ENCODE results near the gene NFIX.

Gene NFIX

GRCh38 chr19:12990853-12991252 lies 4.4 kb upstream of the NFIX start:
- no peak for DNase-seq

GRCh38 chr19:12991296-12991695 lies 4.0 kb upstream of the NFIX start:
- no peak for DNase-seq

DNA sequence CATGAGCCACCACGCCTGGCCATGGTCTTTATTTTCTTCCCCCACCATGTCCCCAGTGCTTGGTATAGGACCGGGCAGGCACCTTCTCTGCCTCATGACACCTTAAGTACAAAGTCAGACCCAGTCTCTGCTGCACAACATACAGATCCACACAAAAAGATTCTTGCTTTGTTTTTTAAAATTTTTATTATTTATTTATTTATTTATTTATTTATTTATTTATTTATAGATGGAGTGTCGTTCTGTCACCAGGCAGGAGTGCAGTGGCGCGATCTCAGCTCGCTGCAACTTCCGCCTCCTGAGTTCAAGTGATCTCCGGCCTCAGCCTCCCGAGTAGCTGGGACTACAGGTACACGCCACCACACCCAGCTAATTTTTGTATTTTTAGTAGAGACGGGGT lies 2.5 kb upstream of the NFIX start:
- no peak for DNase-seq

- DNase-seq, result no peak
Measured at GRCh38 chr19:12993562-12993961, 1.7 kb upstream of the NFIX start.

- DNase-seq, result no peak
Measured at GRCh38 chr19:12995596-12996405, 526 bp downstream of the NFIX start.

DNA sequence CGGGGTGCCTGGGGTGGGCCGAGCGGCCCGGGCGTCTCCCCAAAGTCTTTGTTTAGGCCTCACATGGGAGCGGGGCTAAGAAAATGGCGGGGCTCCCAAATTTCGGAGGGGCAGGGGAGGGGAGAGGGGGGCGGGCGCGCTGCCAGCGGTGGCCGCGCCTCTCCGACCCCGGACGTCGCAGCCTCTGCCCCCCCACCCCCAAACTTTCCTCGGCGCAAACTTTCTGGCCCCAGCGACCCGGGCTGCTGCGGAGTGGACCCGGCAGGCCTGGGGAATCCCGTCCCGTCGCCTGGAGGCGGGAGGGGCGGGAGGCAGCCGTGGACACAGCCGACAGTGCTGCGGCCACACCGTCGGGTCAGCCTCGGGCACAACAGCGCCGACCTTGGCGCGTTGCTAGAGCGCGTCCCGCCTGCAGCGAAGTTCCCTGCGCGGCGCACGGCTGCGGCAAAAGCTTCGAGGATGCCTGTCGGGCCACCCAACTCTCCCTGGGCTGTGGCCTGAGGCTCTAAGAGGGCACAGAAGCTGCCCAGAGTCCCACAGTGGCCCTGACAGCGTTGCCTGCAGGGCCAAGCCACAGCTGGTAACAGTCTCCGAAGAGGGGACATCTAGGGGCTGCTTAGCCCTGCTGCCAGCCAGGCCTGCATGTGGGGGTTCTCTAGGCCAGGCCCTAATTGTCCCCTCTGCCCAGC lies 1.3 kb downstream of the NFIX start:
- no peak for DNase-seq

GRCh38 chr19:12997179-12997966 lies 2.1 kb downstream of the NFIX start:
- DNase-seq, result no peak

DNA sequence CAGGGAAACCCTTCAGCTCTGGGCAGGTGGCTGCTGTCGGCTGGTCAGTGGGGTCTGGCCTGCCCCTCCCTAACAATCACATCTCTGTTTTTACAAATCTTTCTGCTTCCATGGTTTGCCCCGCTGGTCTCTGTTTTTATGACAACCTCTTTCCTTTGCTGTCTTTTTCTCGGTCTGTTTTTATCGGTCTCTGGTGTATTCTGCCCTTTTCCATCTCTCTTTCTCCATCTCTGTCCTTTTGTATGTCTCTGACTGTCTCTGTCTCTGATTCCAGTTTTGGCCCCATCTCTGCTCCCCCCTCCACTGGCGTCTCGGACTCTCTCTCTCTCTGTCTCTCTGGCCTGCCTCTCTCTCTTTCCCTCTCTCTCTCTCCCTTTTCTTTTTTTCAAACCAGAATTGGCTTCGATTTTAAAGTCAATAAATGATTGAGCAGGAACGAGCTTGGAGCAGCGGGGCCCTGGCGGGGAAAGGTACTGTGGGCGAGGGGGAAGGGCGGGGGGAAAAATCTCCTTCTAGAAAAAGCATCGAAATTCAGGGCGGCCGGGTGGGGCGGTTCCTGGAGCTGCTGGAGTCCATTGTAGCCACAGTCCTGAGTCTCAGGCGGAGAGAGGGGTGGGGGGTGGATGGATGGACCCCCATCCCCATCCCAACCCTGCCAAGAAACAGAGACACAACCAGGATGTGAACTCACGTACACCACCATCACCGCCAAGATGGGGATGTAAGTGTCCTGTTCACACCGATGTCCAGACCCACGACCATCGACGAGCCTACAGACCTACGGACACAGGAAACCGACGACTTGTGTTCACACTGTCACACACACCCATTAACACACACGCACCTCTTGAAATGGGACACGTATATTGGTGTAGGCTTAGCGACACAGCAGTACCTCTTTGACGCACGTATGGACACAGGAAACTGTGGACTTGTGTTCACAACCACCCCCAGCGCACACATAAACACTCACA lies 3.0 kb downstream of the NFIX start:
- DNase-seq, result no peak

- no peak for DNase-seq
Measured at GRCh38 chr19:13001166-13001501, 5.9 kb downstream of the NFIX start.

DNA sequence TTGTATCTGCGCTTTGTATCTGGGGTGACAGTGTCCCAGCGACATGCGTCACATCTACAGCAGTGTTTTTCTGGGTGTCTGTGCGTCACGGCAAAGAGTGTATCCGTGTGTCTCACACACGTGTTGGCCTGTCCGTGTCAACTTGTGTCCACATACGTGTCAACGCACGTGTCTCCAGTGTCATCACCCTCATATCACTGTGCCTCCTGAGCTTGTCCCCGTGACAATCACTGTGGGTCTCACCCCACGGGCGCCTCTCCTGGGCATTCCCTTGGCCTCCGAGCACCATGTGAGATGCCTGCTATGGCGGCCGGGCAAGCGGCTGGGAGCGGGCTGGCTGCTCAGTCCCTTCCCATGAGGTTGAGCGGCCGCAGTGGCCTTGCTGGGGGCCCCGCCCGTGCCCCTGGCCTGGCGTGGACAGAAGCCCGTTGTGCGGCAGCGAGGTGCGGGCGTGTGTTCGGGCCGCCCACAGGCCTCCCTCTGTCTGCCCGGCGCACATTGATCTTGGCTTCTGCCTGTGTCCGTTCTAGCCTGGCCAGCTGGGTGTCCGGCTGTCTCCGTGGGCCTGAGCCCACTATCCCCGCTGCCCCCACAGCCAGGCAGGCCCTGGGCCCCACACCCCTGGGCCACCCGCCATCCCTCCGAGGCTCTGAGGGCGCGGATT lies 6.4 kb downstream of the NFIX start:
- DNase-seq, result no peak

GRCh38 chr19:13002166-13002898 lies 7.1 kb downstream of the NFIX start:
- DNase-seq, result no peak

GRCh38 chr19:13003081-13003480 lies 7.8 kb downstream of the NFIX start:
- no peak for DNase-seq

DNA sequence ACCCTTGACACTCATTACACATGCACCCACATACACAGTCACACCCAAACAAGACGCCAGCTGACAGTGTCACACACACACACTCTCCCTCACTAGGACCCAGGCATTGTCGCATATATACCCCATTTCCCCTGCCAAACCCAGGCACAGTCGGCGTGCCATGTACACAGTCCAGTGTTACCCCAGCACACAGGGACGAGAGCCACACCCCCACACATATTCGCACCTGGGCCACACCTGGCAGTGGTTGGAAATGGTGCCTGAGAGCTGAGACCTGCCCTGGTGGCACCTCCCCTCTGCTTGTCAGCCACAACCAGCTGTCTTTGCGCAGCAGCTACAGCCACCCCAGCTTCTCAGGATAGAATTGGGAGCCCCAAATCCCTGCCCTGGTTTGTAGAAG lies 9.0 kb downstream of the NFIX start:
- DNase-seq, result no peak

- no peak for DNase-seq
Measured at GRCh38 chr19:13005253-13005652, 10.0 kb downstream of the NFIX start.

DNA sequence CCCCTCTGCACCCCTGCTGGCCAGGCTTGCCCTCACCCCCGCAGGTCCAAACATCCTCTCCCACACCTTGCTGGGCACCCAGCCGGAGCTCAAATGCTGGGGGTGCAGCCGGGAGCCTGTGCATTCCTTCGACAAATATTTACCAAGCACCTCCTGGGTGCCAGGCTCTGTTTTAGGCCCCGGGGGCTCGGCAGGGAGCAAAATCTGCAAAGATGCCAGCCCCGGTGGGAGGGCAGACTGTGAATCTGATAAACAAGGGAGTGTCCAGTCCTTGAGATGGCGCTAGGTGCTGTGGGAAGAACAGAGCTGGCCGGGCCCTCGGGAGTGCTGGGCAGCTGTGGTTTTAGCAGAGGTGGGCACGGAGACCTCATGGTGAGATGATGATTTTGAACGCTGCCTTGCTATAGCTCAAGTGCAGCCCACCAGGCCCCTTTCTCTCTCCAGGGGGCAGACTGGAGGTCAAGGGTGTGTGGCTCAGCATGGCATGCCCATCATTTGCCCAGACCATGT lies 10.6 kb downstream of the NFIX start:
- DNase-seq, result no peak

DNA sequence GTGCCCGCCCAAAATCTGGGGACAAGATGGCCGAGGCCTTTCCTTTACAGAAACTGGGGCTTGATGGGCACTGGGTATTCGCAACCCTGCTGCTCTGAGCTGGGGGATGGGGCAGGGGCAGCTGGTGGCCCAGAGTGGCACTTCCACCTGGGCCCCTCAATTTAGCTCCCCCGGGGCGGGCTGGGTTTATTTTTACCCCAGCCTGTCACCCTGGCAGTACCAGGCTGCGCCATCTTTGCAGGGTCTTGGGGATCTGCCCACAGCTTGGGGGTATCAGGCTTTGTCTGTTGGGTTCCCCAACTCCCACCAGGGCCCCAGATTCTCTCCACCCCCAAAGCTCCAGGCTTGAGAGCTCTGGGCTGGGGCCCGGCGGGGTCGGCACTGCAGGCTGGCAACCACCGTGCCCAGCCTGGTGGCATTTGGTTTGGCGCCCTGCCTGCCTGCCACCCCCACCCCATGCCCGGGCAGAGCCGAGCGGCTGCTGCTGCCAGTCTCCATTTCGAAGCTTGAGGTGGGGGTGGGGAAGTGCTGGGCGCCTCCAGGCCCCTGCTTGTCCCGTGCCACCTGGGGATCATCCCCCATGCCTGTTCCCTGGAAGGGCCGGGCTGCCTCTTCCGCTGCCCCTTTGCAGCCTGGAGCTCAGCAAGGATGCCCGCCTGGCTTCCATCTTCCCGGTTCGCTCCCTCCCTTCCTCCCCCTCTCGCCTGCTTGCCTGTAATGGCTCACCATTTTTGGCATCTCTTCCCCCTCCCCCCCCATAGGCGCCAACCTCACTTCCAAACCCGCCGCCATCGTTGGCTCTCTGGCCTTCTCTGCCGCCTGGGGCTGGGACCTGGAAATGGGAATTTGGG lies 11.4 kb downstream of the NFIX start:
- no peak for DNase-seq

DNA sequence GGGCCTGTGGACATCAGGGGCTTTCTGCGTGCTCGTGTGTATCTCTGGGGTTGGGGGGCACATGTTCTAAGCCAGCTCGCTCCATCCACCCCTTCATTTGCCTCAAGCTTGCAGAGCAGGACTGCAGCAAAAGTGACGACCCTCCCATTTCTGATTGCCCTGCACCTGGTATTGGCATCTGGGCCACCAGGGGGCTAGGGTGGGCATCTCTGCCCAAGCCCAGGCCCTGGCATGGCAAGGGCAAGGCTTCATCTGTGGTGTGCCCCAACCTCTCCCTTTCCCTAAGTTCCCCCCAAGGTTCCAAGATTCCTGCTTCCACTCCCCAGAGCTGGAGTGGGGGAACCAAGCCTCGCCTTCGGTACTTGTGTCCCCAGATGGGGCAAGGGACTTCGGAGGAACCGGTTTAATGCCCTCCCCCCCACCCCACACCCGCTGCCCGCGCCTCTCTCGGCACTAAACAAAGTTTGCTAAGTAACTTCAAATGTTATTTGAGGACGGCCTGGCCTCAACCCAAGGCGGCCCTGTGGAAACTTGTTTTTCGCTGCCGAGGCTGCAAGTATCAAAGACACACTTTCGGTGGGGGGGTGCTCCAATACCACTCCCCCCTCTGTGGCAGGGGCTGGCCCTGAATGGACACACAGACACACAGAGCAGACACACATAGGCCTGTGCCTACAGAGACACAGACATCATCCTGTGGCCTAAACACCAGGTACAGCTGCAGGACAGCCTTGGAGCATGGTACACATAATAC lies 12.2 kb downstream of the NFIX start:
- no peak for DNase-seq

- peak; percentile 34 for DNase-seq
Measured at GRCh38 chr19:13008926-13009787, 13.9 kb downstream of the NFIX start.

Measured in NCI-H524 treated with DMSO at 0.1 percent for 48 hours (cell line).